Stromal cell of bone marrow (primary cell): Measurements from ENCODE around the gene CEMP1.
A peak's percentile ranks its signal among the peaks of the same experiment; 100 is the strongest.
"Not testable (repeated sequence)": the region's sequence is repeated elsewhere in the genome, so short reads cannot be mapped to it uniquely, and the experiment has no call there.

Source experiments
- DNase-seq: peaks from one replicate; pipeline ENCODE4 v3.0.0-alpha.2; 2012; ENCODE audit warnings: low read depth

The CEMP1 gene

GRCh38 chr16:2531371-2531695 lies at the start of gene CEMP1:
TSS of gene CEMP1 (minus strand) at chr16:2531408. CDS start at chr16:2531073, 335 bp downstream.
- DNase-seq, result no peak

GRCh38 chr16:2580818-2581217 lies 49.6 kb upstream of the CEMP1 start:
- DNase-seq, result not testable (repeated sequence)

- not testable (repeated sequence) for DNase-seq
These were observed 48.9 kb upstream of the CEMP1 start for GRCh38 chr16:2580143-2580542.

- DNase-seq, result not testable (repeated sequence)
These were observed 47.7 kb upstream of the CEMP1 start for GRCh38 chr16:2578905-2579304.

GRCh38 chr16:2577044-2577443 lies 45.8 kb upstream of the CEMP1 start:
- not testable (repeated sequence) for DNase-seq

- DNase-seq, result not testable (repeated sequence)
These were observed 44.6 kb upstream of the CEMP1 start for GRCh38 chr16:2575839-2576238.

GRCh38 chr16:2572704-2573103 lies 41.5 kb upstream of the CEMP1 start:
- DNase-seq, result not testable (repeated sequence)

- DNase-seq, result not testable (repeated sequence)
These were observed 37.4 kb upstream of the CEMP1 start for GRCh38 chr16:2568573-2568972.

- not testable (repeated sequence) for DNase-seq
These were observed 36.3 kb upstream of the CEMP1 start for GRCh38 chr16:2567506-2567905.

GRCh38 chr16:2560798-2561133 lies 29.6 kb upstream of the CEMP1 start:
- DNase-seq, result not testable (repeated sequence)

GRCh38 chr16:2560131-2560797 lies 29.1 kb upstream of the CEMP1 start:
- DNase-seq, result not testable (repeated sequence)

- DNase-seq, result not testable (repeated sequence)
These were observed 25.9 kb upstream of the CEMP1 start for GRCh38 chr16:2557150-2557549.

- not testable (repeated sequence) for DNase-seq
These were observed 23.7 kb upstream of the CEMP1 start for GRCh38 chr16:2554709-2555425.

GRCh38 chr16:2551420-2551889 lies 20.2 kb upstream of the CEMP1 start:
- DNase-seq, result not testable (repeated sequence)

GRCh38 chr16:2550283-2550878 lies 19.2 kb upstream of the CEMP1 start:
- DNase-seq, result not testable (repeated sequence)

- DNase-seq, result not testable (repeated sequence)
These were observed 12.6 kb upstream of the CEMP1 start for GRCh38 chr16:2543771-2544170.

- DNase-seq, result not testable (repeated sequence)
These were observed 10.2 kb upstream of the CEMP1 start for GRCh38 chr16:2541409-2541808.

GRCh38 chr16:2540912-2541311 lies 9.7 kb upstream of the CEMP1 start:
- not testable (repeated sequence) for DNase-seq

GRCh38 chr16:2539845-2540458 lies 8.7 kb upstream of the CEMP1 start:
- DNase-seq, result not testable (repeated sequence)

GRCh38 chr16:2539192-2539844 lies 8.1 kb upstream of the CEMP1 start:
- not testable (repeated sequence) for DNase-seq

GRCh38 chr16:2537451-2538379 lies 6.5 kb upstream of the CEMP1 start, which contains the start of gene PDPK1:
TSS of gene PDPK1 (plus strand) at chr16:2538021. CDS start at chr16:2538113, 92 bp downstream.
- DNase-seq, result peak; percentile 88
